PC-9 (cell line): ENCODE results near the gene CCDC18.

Experiments
- CTCF ChIP-seq: fragments of 200-600 bp; sonication (generic); conservative IDR thresholded peaks from 2 replicates; pipeline ENCODE4 v1.6.1; 2017; ENCODE audit warnings: mixed run types, antibody characterized with exemption, mild to moderate bottlenecking, moderate library complexity
- EZH2 ChIP-seq: fragments of 200-600 bp; sonication (generic); IDR thresholded peaks from 2 replicates; pipeline ENCODE4 v1.8.0; 2017; ENCODE audit warnings: antibody characterized with exemption, low read depth

- TF ChIP-seq CTCF (no peak), EZH2 (no peak)
Measured at GRCh38 chr1:93178418-93178817, 2.1 kb upstream of the CCDC18 start.
